Activated B cell treated with CpG ODN at 0.5 μM for 24 hours (primary cell): Measurements from ENCODE around the gene CTSD. TPM values are rescaled to one million over a fixed set of nuclear protein-coding genes. Genes with fewer than 3 reads are reported as not detected.

ENCODE experiments used
- ATAC-seq: fragments of 200-7000 bp; cut with Tn5 transposase; one replicate; pipeline ENCODE4 v1.10.0; 2021; ENCODE audit warnings: low read depth, mild to moderate bottlenecking, moderate library complexity
- CTCF ChIA-PET: fragments of 350-600 bp; sonication (Branson Sonifier 250); formaldehyde crosslinking; loops from one replicate; lab custom pipeline; 2021; ENCODE audit warnings: antibody characterized with exemption; lab: Charles Lee
- POLR2A ChIA-PET: fragments of 350-600 bp; sonication (Branson Sonifier 250); formaldehyde crosslinking; loops from one replicate; lab custom pipeline; 2021; ENCODE audit warnings: antibody characterized with exemption; lab: Charles Lee
- DNase-seq: peaks from one replicate; pipeline ENCODE4 v3.0.0; 2022
- H3K27ac Mint-ChIP-seq: one replicate; pipeline ENCODE4 v1.8.0; 2020; ENCODE audit warnings: mixed read lengths
- H3K27me3 Mint-ChIP-seq: one replicate; pipeline ENCODE4 v1.8.0; 2021; ENCODE audit warnings: mixed read lengths
- H3K36me3 Mint-ChIP-seq: one replicate; pipeline ENCODE4 v1.8.0; 2021; ENCODE audit warnings: low read depth, mixed read lengths
- H3K4me1 Mint-ChIP-seq: one replicate; pipeline ENCODE4 v1.8.0; 2021; ENCODE audit warnings: mixed read lengths
- H3K4me3 Mint-ChIP-seq: one replicate; pipeline ENCODE4 v1.8.0; 2020; ENCODE audit warnings: mild to moderate bottlenecking, mixed read lengths
- H3K9me3 Mint-ChIP-seq: one replicate; pipeline ENCODE4 v1.8.0; 2020; ENCODE audit warnings: mixed read lengths
- CTCF ChIP-seq: fragments of 200-600 bp; IDR thresholded peaks from one replicate; pipeline ENCODE4 v1.8.0; 2022; ENCODE audit warnings: antibody characterized with exemption, mild to moderate bottlenecking
- intact Hi-C: fragments of 100-400 bp; cut with micrococcal nuclease; formaldehyde crosslinking; loops from one replicate; pipeline ENCODE4 v1.15.1; 2024
- total RNA-seq: library from RNA; stranded (reverse); gene quantifications from 2 replicates; pipeline ENCODE4 v1.2.3, GENCODE V29; 2022

CTSD gene
- total RNA-seq, 1 donor from 2014 or later = 33.2 TPM

- H3K27ac Mint-ChIP-seq = no peak overlapping the region
- DNase-seq = no peak
These were observed 55.0 kb downstream of the CTSD start for GRCh38 chr11:1708716-1709115.

GRCh38 chr11:1707751-1708150, 56.0 kb downstream of the CTSD start:
- Mint-ChIP-seq H3K36me3 (no peaks in the 10 kb centered on the region), H3K4me1 (peaks cover 30% of the 10 kb centered on the region), H3K9me3 (no peaks in the 10 kb centered on the region), H3K27me3 (peaks cover 13% of the 10 kb centered on the region), H3K27ac (no peak overlapping the region), H3K4me3 (no peak overlapping the region)
- ATAC-seq (no peak), DNase-seq (no peak)
- TF ChIP-seq CTCF = no peak
- intact Hi-C loops = no loop called here
- ChIA-PET CTCF (interaction anchor here (2.3 to 4.2 kb wide), 2 partner anchors 13 to 125 kb away, joined by 8 to 17 read pairs; no protein-coding TSS in a partner anchor), POLR2A (interaction anchor here (0.5 kb wide), 1 partner anchor 224 kb away, joined by 4 read pairs; no protein-coding TSS in a partner anchor)

More at GRCh38 chr11:1708716-1709115, 55.0 kb downstream of the CTSD start:
- Mint-ChIP-seq H3K27me3 (peaks cover 14% of the 10 kb centered on the region), H3K4me3 (no peak overlapping the region), H3K36me3 (no peaks in the 10 kb centered on the region), H3K9me3 (no peaks in the 10 kb centered on the region), H3K4me1 (peaks cover 30% of the 10 kb centered on the region)
- intact Hi-C loops = no loop called here
- TF ChIP-seq CTCF = no peak
- ChIA-PET CTCF (interaction anchor here (4.2 kb wide), 1 partner anchor 14 kb away, joined by 17 read pairs; no protein-coding TSS in a partner anchor), POLR2A (no interaction called here)
- ATAC-seq = no peak

GRCh38 chr11:1706634-1707400, 56.9 kb downstream of the CTSD start:
- Mint-ChIP-seq H3K4me1 (peaks cover 30% of the 10 kb centered on the region), H3K4me3 (no peak overlapping the region), H3K9me3 (no peaks in the 10 kb centered on the region), H3K27ac (peak overlapping the region; percentile 50), H3K36me3 (no peaks in the 10 kb centered on the region), H3K27me3 (peaks cover 11% of the 10 kb centered on the region)
- no peak for TF ChIP-seq CTCF
- intact Hi-C loops = no loop called here
- DNase-seq (no peak), ATAC-seq (peak; percentile 34)
- ChIA-PET POLR2A (no interaction called here), CTCF (interaction anchor here (1.1 to 4.2 kb wide), 3 partner anchors 13 to 176 kb away, joined by 3 to 17 read pairs (median 8); no protein-coding TSS in a partner anchor)

GRCh38 chr11:1705126-1706052, 58.3 kb downstream of the CTSD start:
- H3K4me1 Mint-ChIP-seq = peaks cover 30% of the 10 kb centered on the region
- ChIA-PET CTCF (interaction anchor here (1.1 to 4.2 kb wide), 2 partner anchors 11 to 177 kb away, joined by 3 to 17 read pairs; no protein-coding TSS in a partner anchor), POLR2A (interaction anchor here (1.3 kb wide), 1 partner anchor 58 kb away, joined by 3 read pairs; the partner anchor contains the start of gene CTSD)
- H3K27ac Mint-ChIP-seq = no peak overlapping the region
- ATAC-seq = no peak
- no peak for TF ChIP-seq CTCF
- no peak for DNase-seq
- H3K36me3 Mint-ChIP-seq = no peaks in the 10 kb centered on the region
- intact Hi-C loops = no loop called here
- no peak overlapping the region for H3K4me3 Mint-ChIP-seq
- peaks cover 13% of the 10 kb centered on the region for H3K27me3 Mint-ChIP-seq
- H3K9me3 Mint-ChIP-seq = no peaks in the 10 kb centered on the region
